Activated CD4-positive, alpha-beta T cell treated with anti-CD3 and anti-CD28 coated beads for 1 hour (primary cell): Measurements from ENCODE around the gene MAPT.
"Not testable (repeated sequence)": the region's sequence is repeated elsewhere in the genome, so short reads cannot be mapped to it uniquely, and the experiment has no call there.

Experiments
- DNase-seq: peaks from one replicate; pipeline ENCODE4 v3.0.0-alpha.2; 2020

MAPT gene

GRCh38 chr17:45902892-45903346, 8.6 kb downstream of the MAPT start:
- no peak for DNase-seq

GRCh38 chr17:45904866-45905265, 10.5 kb downstream of the MAPT start:
- DNase-seq: no peak

GRCh38 chr17:45905814-45906213, 11.5 kb downstream of the MAPT start:
- DNase-seq: no peak

GRCh38 chr17:45906237-45906636, 11.9 kb downstream of the MAPT start:
- no peak for DNase-seq

- peak; percentile 13 for DNase-seq
Observed at GRCh38 chr17:45906927-45907622, 12.7 kb downstream of the MAPT start.

GRCh38 chr17:45907750-45908395, 13.5 kb downstream of the MAPT start:
- no peak for DNase-seq

GRCh38 chr17:45908460-45908859, 14.1 kb downstream of the MAPT start:
- DNase-seq: no peak

GRCh38 chr17:45908935-45909334, 14.6 kb downstream of the MAPT start:
- DNase-seq: no peak

- DNase-seq: no peak
Observed at GRCh38 chr17:45910667-45911066, 16.3 kb downstream of the MAPT start.

- no peak for DNase-seq
Observed at GRCh38 chr17:45912319-45912718, 18.0 kb downstream of the MAPT start.

GRCh38 chr17:45913030-45913429, 18.7 kb downstream of the MAPT start:
- DNase-seq: not testable (repeated sequence)

GRCh38 chr17:45914047-45914717, 19.8 kb downstream of the MAPT start:
- DNase-seq: no peak

- DNase-seq: no peak
Observed at GRCh38 chr17:45915263-45915662, 20.9 kb downstream of the MAPT start.

- DNase-seq: no peak
Observed at GRCh38 chr17:45917081-45917480, 22.7 kb downstream of the MAPT start.

GRCh38 chr17:45918241-45918745, 23.9 kb downstream of the MAPT start:
- no peak for DNase-seq

- no peak for DNase-seq
Observed at GRCh38 chr17:45919136-45919535, 24.8 kb downstream of the MAPT start.

- DNase-seq: no peak
Observed at GRCh38 chr17:45920083-45920482, 25.7 kb downstream of the MAPT start.

- no peak for DNase-seq
Observed at GRCh38 chr17:45923511-45924268, 29.3 kb downstream of the MAPT start.

- no peak for DNase-seq
Observed at GRCh38 chr17:45924332-45924820, 30.0 kb downstream of the MAPT start.

GRCh38 chr17:45925311-45925710, 31.0 kb downstream of the MAPT start:
- no peak for DNase-seq

GRCh38 chr17:45927247-45927646, 32.9 kb downstream of the MAPT start:
- DNase-seq: no peak

GRCh38 chr17:45929344-45929743, 35.0 kb downstream of the MAPT start:
- no peak for DNase-seq

GRCh38 chr17:45930420-45930951, 36.1 kb downstream of the MAPT start:
- no peak for DNase-seq
